Measurements from ENCODE around the gene POMGNT1.

DNA sequence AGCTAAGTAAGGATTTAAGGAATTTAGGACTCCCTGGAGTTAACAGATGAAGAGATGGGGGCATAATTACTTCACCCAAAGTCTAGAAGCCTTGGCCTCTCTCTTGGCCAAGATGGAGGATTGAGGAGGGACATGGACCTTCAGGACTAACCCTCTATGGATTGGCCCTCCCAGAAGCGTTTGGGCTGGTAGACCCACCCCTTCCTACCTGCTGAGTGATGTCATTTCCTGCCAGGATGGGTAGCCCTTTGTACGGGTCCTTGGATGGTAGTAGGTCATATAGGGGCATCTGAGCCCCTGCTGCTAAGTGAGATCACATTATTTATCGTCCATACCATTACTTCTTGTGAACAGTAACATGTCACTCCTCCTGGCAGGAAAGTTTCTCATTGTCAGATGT, 22.6 kb upstream of the POMGNT1 start:
- TF ChIP-seq, protein P1, sequence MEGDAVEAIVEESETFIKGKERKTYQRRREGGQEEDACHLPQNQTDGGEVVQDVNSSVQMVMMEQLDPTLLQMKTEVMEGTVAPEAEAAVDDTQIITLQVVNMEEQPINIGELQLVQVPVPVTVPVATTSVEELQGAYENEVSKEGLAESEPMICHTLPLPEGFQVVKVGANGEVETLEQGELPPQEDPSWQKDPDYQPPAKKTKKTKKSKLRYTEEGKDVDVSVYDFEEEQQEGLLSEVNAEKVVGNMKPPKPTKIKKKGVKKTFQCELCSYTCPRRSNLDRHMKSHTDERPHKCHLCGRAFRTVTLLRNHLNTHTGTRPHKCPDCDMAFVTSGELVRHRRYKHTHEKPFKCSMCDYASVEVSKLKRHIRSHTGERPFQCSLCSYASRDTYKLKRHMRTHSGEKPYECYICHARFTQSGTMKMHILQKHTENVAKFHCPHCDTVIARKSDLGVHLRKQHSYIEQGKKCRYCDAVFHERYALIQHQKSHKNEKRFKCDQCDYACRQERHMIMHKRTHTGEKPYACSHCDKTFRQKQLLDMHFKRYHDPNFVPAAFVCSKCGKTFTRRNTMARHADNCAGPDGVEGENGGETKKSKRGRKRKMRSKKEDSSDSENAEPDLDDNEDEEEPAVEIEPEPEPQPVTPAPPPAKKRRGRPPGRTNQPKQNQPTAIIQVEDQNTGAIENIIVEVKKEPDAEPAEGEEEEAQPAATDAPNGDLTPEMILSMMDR (IDR thresholded peaks at IDR 0.05) = no peak
- TF ChIP-seq POLR2A (IDR thresholded peaks at IDR 0.05) = no peak
